Esophagus squamous epithelium (tissue), 4 donors: Measurements from ENCODE around the gene SUV39H2.

Experiments used
- POLR2A ChIP-seq, 4 donors: fragments of 450-650 bp; IDR thresholded peaks; one replicate each; pipeline ENCODE4 v1.6.1; 2017; ENCODE audit warnings: antibody characterized with exemption in 4 of 4, mild to moderate bottlenecking in 4 of 4, moderate library complexity in 3 of 4
- TF ChIP-seq, protein P1 (sequence below), 6 experiments: fragments of 450-650 bp in 4 of 6; fragments of 200-600 bp in 2 of 6; sonication (generic) in 2 of 6; IDR thresholded peaks; one replicate each; pipeline ENCODE4 v1.5.1; 2016 to 2019; ENCODE audit warnings: antibody characterized with exemption in 6 of 6, mild to moderate bottlenecking in 4 of 6, moderate library complexity in 4 of 6

- TF ChIP-seq, protein P1, sequence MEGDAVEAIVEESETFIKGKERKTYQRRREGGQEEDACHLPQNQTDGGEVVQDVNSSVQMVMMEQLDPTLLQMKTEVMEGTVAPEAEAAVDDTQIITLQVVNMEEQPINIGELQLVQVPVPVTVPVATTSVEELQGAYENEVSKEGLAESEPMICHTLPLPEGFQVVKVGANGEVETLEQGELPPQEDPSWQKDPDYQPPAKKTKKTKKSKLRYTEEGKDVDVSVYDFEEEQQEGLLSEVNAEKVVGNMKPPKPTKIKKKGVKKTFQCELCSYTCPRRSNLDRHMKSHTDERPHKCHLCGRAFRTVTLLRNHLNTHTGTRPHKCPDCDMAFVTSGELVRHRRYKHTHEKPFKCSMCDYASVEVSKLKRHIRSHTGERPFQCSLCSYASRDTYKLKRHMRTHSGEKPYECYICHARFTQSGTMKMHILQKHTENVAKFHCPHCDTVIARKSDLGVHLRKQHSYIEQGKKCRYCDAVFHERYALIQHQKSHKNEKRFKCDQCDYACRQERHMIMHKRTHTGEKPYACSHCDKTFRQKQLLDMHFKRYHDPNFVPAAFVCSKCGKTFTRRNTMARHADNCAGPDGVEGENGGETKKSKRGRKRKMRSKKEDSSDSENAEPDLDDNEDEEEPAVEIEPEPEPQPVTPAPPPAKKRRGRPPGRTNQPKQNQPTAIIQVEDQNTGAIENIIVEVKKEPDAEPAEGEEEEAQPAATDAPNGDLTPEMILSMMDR (IDR thresholded peaks at IDR 0.05), result no peak
- TF ChIP-seq POLR2A (IDR thresholded peaks at IDR 0.05), result no peak
Measured at GRCh38 chr10:14926722-14927416, 48.2 kb downstream of the SUV39H2 start.
